IPS DF 6.9 (cell line): ENCODE results near the gene SPAM1.

Experiments
- DNase-seq: peaks from one replicate; pipeline ENCODE4 v3.0.0-alpha.2; 2013; ENCODE audit warnings: low read depth, low spot score
- H3K27ac ChIP-seq: one replicate; pipeline ENCODE4 v1.5.1; 2013; ENCODE audit warnings: low read length, control low read depth
- H3K27me3 ChIP-seq: 2 replicates; pipeline ENCODE4 v1.6.1; 2013; ENCODE audit warnings: mild to moderate bottlenecking, low read length; ENCODE audit not compliant: control insufficient read depth, insufficient read depth
- H3K36me3 ChIP-seq: 2 replicates; pipeline ENCODE4 v1.6.1; 2013; ENCODE audit warnings: low read length; ENCODE audit not compliant: control insufficient read depth, insufficient read depth
- H3K4me1 ChIP-seq: 2 replicates; pipeline ENCODE4 v1.6.1; 2013; ENCODE audit warnings: low read length; ENCODE audit not compliant: control insufficient read depth, insufficient read depth
- H3K4me3 ChIP-seq: 2 replicates; pipeline ENCODE4 v1.5.1; 2013; ENCODE audit warnings: mild to moderate bottlenecking, low read length
- H3K9me3 ChIP-seq: 2 replicates; pipeline ENCODE4 v1.6.1; 2013; ENCODE audit warnings: low read length, inconsistent platforms; ENCODE audit not compliant: control insufficient read depth, insufficient read depth
- WGBS: extraction: QIAGEN DNeasy Blood & Tissue Kit; methylation state at CpG from one replicate; pipeline ENCODE4 v1.1.7; 2013; ENCODE audit warnings: mixed read lengths, missing lambda C conversion rate; ENCODE audit not compliant: insufficient read length, insufficient coverage; 5-methylcytosine and 5-hydroxymethylcytosine counted together

Gene SPAM1

DNA sequence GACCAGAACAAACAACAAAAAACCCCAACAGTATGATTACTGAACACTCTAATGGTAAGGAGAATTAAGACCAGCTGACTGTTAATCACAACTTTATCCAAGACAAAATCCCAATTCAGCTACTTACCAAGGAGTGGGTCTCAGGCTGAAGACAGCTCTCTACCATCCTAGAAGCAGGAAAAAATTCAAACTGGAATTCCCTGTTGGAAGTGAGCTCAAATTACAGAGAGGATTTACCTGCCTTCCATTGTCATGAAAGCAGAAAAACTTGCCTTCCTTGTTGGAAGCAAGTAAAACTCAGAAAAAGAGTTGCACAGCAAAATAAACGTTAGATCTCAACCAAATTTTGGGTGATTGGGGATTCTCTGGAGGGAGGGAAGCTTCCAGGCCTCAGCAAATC lies 20.9 kb downstream of the SPAM1 start:
- H3K9me3 ChIP-seq: no peaks in the 10 kb centered on the region
- no peak overlapping the region for H3K4me3 ChIP-seq
- no peak overlapping the region for H3K27ac ChIP-seq
- H3K36me3 ChIP-seq: no peaks in the 10 kb centered on the region
- DNase-seq: no peak
- no CpG with 5 or more reads among the region's 1 CpG for WGBS
- no peaks in the 10 kb centered on the region; the same call in 1 of the 2 replicates for H3K4me1 ChIP-seq
- H3K27me3 ChIP-seq: no peaks in the 10 kb centered on the region

DNA sequence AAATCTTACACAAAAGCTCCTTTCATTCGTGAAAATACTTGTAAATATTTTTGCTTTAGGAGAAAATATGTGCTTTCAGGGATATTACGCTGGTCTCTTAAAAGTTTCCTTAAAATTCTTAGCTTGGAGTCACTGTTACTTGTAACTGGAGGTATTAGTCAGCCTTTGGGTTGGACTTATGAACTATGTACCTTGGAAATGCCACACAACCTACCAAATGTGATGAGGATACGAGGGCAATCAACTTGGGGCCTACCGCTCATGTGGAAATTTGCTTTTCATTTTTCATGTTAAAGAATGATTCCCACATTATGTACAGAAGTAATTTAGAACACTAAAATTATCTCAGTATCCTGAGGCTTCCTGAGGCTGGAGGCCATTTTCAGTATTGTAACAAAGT lies 23.1 kb downstream of the SPAM1 start:
- no peak for DNase-seq
- H3K27ac ChIP-seq: no peak overlapping the region
- H3K9me3 ChIP-seq: no peaks in the 10 kb centered on the region
- no peaks in the 10 kb centered on the region for H3K36me3 ChIP-seq
- no peak overlapping the region for H3K4me3 ChIP-seq
- WGBS: no CpG with 5 or more reads among the region's 4 CpGs
- H3K27me3 ChIP-seq: no peaks in the 10 kb centered on the region
- H3K4me1 ChIP-seq: no peaks in the 10 kb centered on the region

DNA sequence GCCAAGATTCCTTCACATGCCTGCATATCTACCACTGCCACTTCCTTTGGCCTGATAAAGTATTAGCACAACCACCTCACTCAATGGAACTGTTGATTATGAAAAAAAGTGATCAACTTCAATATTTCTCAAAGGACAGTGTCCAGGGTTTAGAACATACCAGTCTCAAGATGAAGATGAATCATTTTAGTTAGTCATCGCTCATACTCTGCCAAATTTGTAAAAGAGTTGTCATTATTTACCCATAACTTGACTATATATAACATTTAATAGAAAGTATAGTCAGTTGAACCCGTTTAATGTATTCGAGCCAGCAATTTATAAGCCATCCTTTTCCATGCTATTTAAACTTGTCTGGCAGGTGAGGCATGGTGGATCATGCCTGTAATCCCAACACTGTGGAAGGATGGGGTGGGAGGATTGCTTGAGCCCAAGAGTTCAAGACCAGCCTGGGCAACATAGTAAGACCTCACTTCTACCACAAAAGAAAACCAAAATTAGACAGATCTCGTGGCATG lies 33.2 kb downstream of the SPAM1 start:
- no CpG with 5 or more reads among the region's 4 CpGs for WGBS
- Histone ChIP-seq H3K4me1 (no peaks in the 10 kb centered on the region), H3K4me3 (no peak overlapping the region), H3K36me3 (no peaks in the 10 kb centered on the region), H3K27ac (no peak overlapping the region), H3K27me3 (no peaks in the 10 kb centered on the region), H3K9me3 (no peaks in the 10 kb centered on the region)
- DNase-seq: no peak

DNA sequence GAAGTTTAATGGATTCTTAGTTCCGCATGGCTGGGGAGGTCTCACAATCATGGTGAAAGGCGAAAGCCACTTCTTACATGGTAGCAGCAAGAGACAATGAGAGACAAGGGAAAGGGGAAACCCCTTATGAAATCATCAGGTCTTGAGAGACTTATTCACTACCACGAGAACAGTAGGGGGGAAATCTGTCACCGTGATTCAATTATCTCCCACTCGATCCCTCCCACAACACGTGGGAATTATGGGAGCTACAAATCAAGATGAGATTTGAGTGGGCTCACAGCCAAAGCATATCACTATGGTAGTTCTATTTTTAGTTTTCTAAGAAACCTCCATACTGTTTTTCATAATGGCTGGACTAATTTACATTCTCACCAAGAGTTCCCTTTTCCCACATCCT lies 36.7 kb downstream of the SPAM1 start:
- no peak overlapping the region for H3K27ac ChIP-seq
- H3K27me3 ChIP-seq: no peaks in the 10 kb centered on the region
- no CpG with 5 or more reads among the region's 6 CpGs for WGBS
- no peaks in the 10 kb centered on the region for H3K36me3 ChIP-seq
- H3K4me3 ChIP-seq: no peak overlapping the region
- H3K9me3 ChIP-seq: no peaks in the 10 kb centered on the region
- no peaks in the 10 kb centered on the region for H3K4me1 ChIP-seq
- DNase-seq: no peak

DNA sequence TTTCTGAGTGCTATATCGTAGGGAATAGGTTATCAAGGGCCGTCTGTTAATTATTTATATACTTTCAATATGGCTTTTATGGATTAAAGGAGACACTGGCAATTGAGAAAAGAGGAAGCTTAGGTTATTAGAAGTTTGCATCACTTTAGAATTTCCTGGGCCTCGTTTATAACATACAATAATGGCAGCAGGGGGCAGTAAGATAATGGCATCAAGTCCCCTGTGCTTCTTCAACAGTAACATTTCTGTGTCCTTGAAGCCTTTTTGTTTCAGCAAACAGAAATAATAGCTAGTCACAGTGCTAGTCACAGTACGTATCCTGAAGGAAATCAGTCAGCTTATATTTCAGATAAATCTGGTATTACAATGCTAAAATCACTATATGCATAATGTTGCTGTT lies 41.9 kb downstream of the SPAM1 start:
- no peaks in the 10 kb centered on the region for H3K9me3 ChIP-seq
- no peaks in the 10 kb centered on the region for H3K36me3 ChIP-seq
- H3K4me3 ChIP-seq: no peak overlapping the region
- H3K4me1 ChIP-seq: no peaks in the 10 kb centered on the region
- DNase-seq: no peak
- no peak overlapping the region for H3K27ac ChIP-seq
- no peaks in the 10 kb centered on the region for H3K27me3 ChIP-seq
- no CpG with 5 or more reads among the region's 4 CpGs for WGBS

DNA sequence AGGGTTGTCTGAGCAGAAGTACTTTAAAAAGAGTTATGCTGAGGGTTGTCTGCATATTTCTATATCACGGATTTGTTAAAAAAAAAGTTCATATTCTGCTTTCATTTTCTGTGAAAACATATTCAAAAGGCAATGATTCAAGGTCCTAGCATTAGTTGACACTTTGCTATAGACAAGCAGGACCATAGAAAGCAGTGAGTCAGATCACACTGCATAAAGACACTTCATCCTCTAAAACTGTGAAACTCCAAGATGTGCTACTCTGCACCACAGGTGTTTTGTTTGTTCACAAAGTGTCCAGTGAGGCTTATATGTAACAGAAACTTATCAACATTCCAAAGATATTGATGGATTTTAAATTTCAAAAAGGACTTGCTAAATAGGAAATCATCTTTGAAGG lies 47.0 kb downstream of the SPAM1 start:
- no peak overlapping the region for H3K4me3 ChIP-seq
- no CpG with 5 or more reads among the region's 1 CpG for WGBS
- H3K27me3 ChIP-seq: no peaks in the 10 kb centered on the region
- no peaks in the 10 kb centered on the region for H3K4me1 ChIP-seq
- no peaks in the 10 kb centered on the region for H3K9me3 ChIP-seq
- no peaks in the 10 kb centered on the region for H3K36me3 ChIP-seq
- no peak overlapping the region for H3K27ac ChIP-seq
- no peak for DNase-seq

DNA sequence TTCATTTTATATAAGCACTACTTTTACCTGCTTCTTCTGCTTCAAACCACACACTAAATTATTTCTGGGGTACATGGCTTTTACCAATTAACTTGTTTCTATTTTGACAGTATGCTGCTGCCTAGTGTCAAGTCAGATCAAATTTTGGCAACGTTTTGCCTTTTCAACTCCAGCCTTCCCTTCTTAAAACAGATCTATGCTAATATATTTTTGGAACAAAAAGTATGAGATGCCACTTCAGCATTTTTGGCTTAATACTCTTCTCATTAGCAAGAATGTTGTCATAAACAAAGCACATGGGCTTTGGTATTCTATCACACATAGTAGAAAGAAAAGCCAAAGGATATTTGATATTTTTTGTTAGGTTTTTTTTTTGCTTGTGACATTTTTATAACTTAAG lies 47.8 kb downstream of the SPAM1 start:
- Histone ChIP-seq H3K4me1 (no peaks in the 10 kb centered on the region), H3K27me3 (no peaks in the 10 kb centered on the region), H3K4me3 (no peak overlapping the region), H3K36me3 (no peaks in the 10 kb centered on the region), H3K27ac (no peak overlapping the region), H3K9me3 (no peaks in the 10 kb centered on the region)
- WGBS: no CpG with 5 or more reads among the region's 1 CpG
- no peak for DNase-seq

DNA sequence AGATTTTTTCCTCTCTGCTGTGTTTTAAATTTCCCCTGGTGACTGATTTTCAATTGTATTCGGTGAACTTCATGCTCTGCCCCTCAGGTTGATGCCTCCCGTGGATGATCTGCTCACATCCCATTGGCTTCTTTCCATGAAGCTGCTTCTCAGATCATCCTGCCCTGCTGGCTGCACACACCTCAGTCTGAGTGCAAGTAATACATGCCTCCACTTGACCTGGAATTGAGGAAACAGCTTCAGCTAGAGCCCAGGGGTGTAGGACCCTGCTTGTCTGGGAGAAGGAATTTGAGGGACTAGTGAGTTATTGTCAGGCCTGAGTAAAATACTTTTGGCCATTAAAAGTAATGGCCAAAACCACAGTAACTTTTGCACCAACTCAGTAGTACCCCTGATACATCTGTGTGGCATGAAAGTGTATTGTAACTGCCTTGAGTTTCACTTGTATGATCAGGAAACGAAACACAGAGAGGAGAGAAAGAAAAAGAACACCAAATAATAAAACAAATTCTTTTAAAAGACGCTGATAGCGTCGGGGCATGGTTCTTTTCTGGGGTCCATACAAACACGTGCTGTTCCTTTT lies 49.4 kb downstream of the SPAM1 start:
- Histone ChIP-seq H3K36me3 (no peaks in the 10 kb centered on the region), H3K27me3 (no peaks in the 10 kb centered on the region), H3K9me3 (no peaks in the 10 kb centered on the region), H3K4me1 (no peaks in the 10 kb centered on the region), H3K4me3 (no peak overlapping the region), H3K27ac (no peak overlapping the region)
- no peak for DNase-seq
- no CpG with 5 or more reads among the region's 7 CpGs for WGBS

DNA sequence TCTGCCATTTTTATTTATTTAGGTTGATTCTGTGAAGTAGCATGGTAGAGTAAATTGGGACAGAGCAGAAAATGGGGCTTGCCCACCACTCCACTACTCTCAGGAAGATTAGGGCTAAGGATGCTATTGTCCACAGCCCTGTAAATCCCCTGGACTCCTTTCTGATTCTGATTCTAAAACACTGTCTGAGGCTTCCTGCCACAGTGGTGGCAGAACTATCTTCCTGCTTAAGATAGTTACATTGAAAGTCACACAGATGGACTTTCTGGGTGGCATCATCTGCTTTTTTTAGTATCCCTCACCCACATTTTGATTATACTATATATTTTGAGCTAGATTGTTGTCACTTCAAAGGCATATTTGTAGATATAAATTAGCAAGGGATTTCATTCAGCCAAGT lies 50.0 kb downstream of the SPAM1 start:
- Histone ChIP-seq H3K9me3 (no peaks in the 10 kb centered on the region), H3K36me3 (no peaks in the 10 kb centered on the region), H3K27me3 (no peaks in the 10 kb centered on the region), H3K27ac (no peak overlapping the region), H3K4me3 (no peak overlapping the region), H3K4me1 (no peaks in the 10 kb centered on the region)
- DNase-seq: no peak

DNA sequence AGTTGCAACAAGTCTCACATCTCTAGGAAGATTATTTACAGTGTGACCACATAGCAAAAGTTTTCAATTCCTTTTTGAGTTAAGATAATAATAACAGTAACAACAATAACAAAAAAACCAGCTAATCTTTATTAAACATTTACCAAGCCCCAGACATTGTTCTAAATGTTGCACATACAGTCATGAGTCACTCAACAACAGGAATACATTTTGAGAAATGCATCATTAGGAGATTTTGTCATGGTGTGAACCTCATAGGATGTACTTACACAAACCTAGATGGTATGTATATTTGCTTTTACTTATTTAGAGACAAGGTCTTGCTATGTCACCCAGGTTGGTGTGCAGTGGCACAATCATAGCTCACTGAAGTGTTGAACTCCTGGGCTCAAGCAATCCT lies 52.0 kb downstream of the SPAM1 start:
- Histone ChIP-seq H3K27ac (no peak overlapping the region), H3K4me3 (no peak overlapping the region), H3K27me3 (no peaks in the 10 kb centered on the region), H3K9me3 (no peaks in the 10 kb centered on the region), H3K36me3 (no peaks in the 10 kb centered on the region), H3K4me1 (no peaks in the 10 kb centered on the region)
- no peak for DNase-seq

DNA sequence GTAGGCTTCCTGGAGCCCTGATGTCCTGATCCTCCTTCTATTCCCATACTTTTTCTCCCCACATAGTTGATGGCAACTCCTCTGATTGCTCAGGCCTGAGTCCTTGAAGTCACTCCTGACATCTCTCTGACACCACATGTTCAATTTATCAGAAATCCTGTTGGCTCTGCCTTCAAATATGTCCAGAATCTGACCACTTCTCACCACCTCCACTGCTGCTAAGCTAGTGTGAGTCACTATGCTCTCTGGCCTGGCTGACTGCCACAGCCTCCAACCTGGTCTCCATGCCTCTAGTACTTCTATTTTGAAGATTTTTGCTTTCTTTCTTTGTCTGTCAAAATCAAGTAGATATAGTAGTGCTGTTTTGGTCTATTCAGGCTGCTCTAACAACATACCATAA lies 54.8 kb downstream of the SPAM1 start:
- Histone ChIP-seq H3K27ac (no peak overlapping the region), H3K4me3 (no peak overlapping the region), H3K36me3 (no peaks in the 10 kb centered on the region), H3K9me3 (no peaks in the 10 kb centered on the region), H3K27me3 (no peaks in the 10 kb centered on the region), H3K4me1 (no peaks in the 10 kb centered on the region)
- no peak for DNase-seq
